Left hindlimb (tissue), 1 donor: ENCODE measurements around the gene TSPAN31.

Experiments
- DNase-seq: peaks from one replicate; pipeline ENCODE4 v3.0.0-alpha.2; 2018

Gene TSPAN31

GRCh38 chr12:57736741-57737466 is 7.9 kb upstream of the TSPAN31 start:
- DNase-seq = no peak

- DNase-seq = no peak
Measured at GRCh38 chr12:57737467-57738460, 7.1 kb upstream of the TSPAN31 start.

- DNase-seq = no peak
Measured at GRCh38 chr12:57738661-57739237, 6.1 kb upstream of the TSPAN31 start, which contains the start of gene AGAP2. Gene AGAP2 (minus strand): TSS chr12:57738742. CDS start chr12:57738246, 496 bp downstream.

- DNase-seq = no peak
Measured at GRCh38 chr12:57739387-57739786, 5.5 kb upstream of the TSPAN31 start.

- DNase-seq = no peak
Measured at GRCh38 chr12:57739914-57740538, 4.8 kb upstream of the TSPAN31 start.

GRCh38 chr12:57740656-57741412 is 4.0 kb upstream of the TSPAN31 start:
- no peak for DNase-seq

GRCh38 chr12:57741413-57741789 is 3.4 kb upstream of the TSPAN31 start:
- DNase-seq = no peak

- no peak for DNase-seq
Measured at GRCh38 chr12:57741844-57742738, 2.7 kb upstream of the TSPAN31 start.

GRCh38 chr12:57743769-57744168 is 1.1 kb upstream of the TSPAN31 start:
- no peak for DNase-seq

GRCh38 chr12:57744194-57744776 is 554 bp upstream of the TSPAN31 start:
- no peak for DNase-seq

- no peak for DNase-seq
Measured at GRCh38 chr12:57745485-57745881, 644 bp downstream of the TSPAN31 start.

- no peak for DNase-seq
Measured at GRCh38 chr12:57746025-57746424, 1.2 kb downstream of the TSPAN31 start.

- DNase-seq = no peak
Measured at GRCh38 chr12:57749061-57749460, 4.2 kb downstream of the TSPAN31 start.

GRCh38 chr12:57750561-57751431 is 6.0 kb downstream of the TSPAN31 start:
- DNase-seq = no peak

GRCh38 chr12:57751432-57751787 is 6.6 kb downstream of the TSPAN31 start:
- no peak for DNase-seq

- peak; percentile 100 for DNase-seq
Measured at GRCh38 chr12:57751788-57752667, 7.2 kb downstream of the TSPAN31 start, which contains the start of gene CDK4. Gene CDK4 (minus strand): TSS chr12:57752310. CDS start chr12:57751717, 593 bp downstream.

GRCh38 chr12:57752668-57753000 is 7.8 kb downstream of the TSPAN31 start:
- no peak for DNase-seq

- no peak for DNase-seq
Measured at GRCh38 chr12:57753756-57754337, 9.0 kb downstream of the TSPAN31 start.
